SH-SY5Y (cell line): Measurements from ENCODE around the gene RGL1.

Experiments
- GATA2 ChIP-seq: IDR thresholded peaks from 2 replicates; pipeline ENCODE4 v1.6.1; 2011; ENCODE audit warnings: mild to moderate bottlenecking, low read depth, low read length
- GATA3 ChIP-seq: IDR thresholded peaks from 2 replicates; pipeline ENCODE4 v1.6.1; 2011; ENCODE audit warnings: low read depth, mild to moderate bottlenecking, low read length, moderate library complexity

- no peak for TF ChIP-seq GATA3
- TF ChIP-seq GATA2 = no peak
Measured at GRCh38 chr1:183792300-183792699, 12.6 kb upstream of the RGL1 start.
